H1 (cell line): ENCODE data around the gene DEAF1. TPM values are rescaled to one million over a fixed set of nuclear protein-coding genes. Genes with fewer than 3 reads are reported as not detected.
A peak's percentile ranks its signal among the peaks of the same experiment; 100 is the strongest.

Source experiments
- CTCF ChIA-PET: fragments of 300-600 bp; sonication (Branson Sonifier 250); formaldehyde crosslinking; loops from one replicate; lab custom pipeline; 2021; ENCODE audit not compliant: partially characterized antibody; lab: Charles Lee
- POLR2A ChIA-PET: fragments of 300-600 bp; sonication (Branson Sonifier 250); formaldehyde crosslinking; loops from one replicate; lab custom pipeline; 2021; ENCODE audit warnings: inconsistent platforms; ENCODE audit not compliant: partially characterized antibody; lab: Charles Lee
- DNase-seq, 2 experiments: peaks; one replicate each; pipeline versions ENCODE4 v3.0.0 to v3.0.0-alpha.2; 2010 to 2022; ENCODE audit warnings: low spot score in 2 of 2, low read depth in 1 of 2, mixed read lengths in 1 of 2
- FAIRE-seq: peaks from 2 replicates; lab custom pipeline; 2011; peaks lifted over from hg19 to GRCh38; lab: Jason Lieb, UNC
- H2AFZ ChIP-seq: 2 replicates; pipeline ENCODE4 v1.8.1; 2012; ENCODE audit warnings: low read length, inconsistent platforms
- H2AK5ac ChIP-seq: 2 replicates; pipeline ENCODE4 v1.6.1; 2013; ENCODE audit warnings: low read depth, low read length
- H2BK120ac ChIP-seq: replicated peaks from 2 replicates; pipeline ENCODE3; 2013; ENCODE audit warnings: low read depth, low read length, inconsistent platforms
- H2BK12ac ChIP-seq: 2 replicates; pipeline ENCODE4 v1.6.1; 2013; ENCODE audit warnings: low read depth, low read length
- H2BK15ac ChIP-seq: 2 replicates; pipeline ENCODE4 v1.6.1; 2013; ENCODE audit warnings: low read length
- H2BK20ac ChIP-seq: 2 replicates; pipeline ENCODE4 v1.6.1; 2013; ENCODE audit warnings: low read length
- H2BK5ac ChIP-seq: 2 replicates; pipeline ENCODE4 v1.6.1; 2013; ENCODE audit warnings: low read depth, low read length
- H3K14ac ChIP-seq: 2 replicates; pipeline ENCODE4 v1.6.1; 2013; ENCODE audit warnings: inconsistent platforms; ENCODE audit not compliant: insufficient read length
- H3K18ac ChIP-seq: 2 replicates; pipeline ENCODE4 v1.6.1; 2013; ENCODE audit warnings: low read length; ENCODE audit errors: extremely low read depth
- H3K23ac ChIP-seq: 2 replicates; pipeline ENCODE4 v1.6.1; 2013; ENCODE audit warnings: inconsistent platforms; ENCODE audit not compliant: insufficient read length
- H3K23me2 ChIP-seq: 2 replicates; pipeline ENCODE4 v1.6.1; 2013; ENCODE audit warnings: low read depth, low read length
- H3K27ac ChIP-seq: 2 replicates; pipeline ENCODE4 v1.6.1; 2011; ENCODE audit warnings: low read depth, low read length, inconsistent platforms
- H3K27me3 ChIP-seq, 4 experiments: replicated peaks in 1 of 4; 1 replicate in 1 of 4; 2 replicates in 3 of 4; pipeline versions ENCODE4 v1.6.1 to v1.8.1; 2011 to 2013; ENCODE audit warnings: low read length in 3 of 4, mild to moderate bottlenecking in 3 of 4, inconsistent platforms in 2 of 4, mixed read lengths in 2 of 4, moderate library complexity in 1 of 4; ENCODE audit not compliant: control insufficient read depth in 3 of 4, insufficient read depth in 3 of 4; ENCODE audit errors: extremely low read depth in 1 of 4
- H3K36me3 ChIP-seq, 4 experiments: 2 replicates each; pipeline versions ENCODE4 v1.6.1 to v1.8.1; 2011 to 2013; ENCODE audit warnings: mild to moderate bottlenecking in 4 of 4, low read length in 3 of 4, moderate library complexity in 2 of 4, control low read depth in 1 of 4, inconsistent platforms in 1 of 4; ENCODE audit not compliant: insufficient read depth in 4 of 4, control insufficient read depth in 2 of 4
- H3K4ac ChIP-seq: replicated peaks from 2 replicates; pipeline ENCODE3; 2013; ENCODE audit warnings: low read length, low read depth, mixed read lengths, inconsistent platforms; ENCODE audit not compliant: insufficient read length
- H3K4me1 ChIP-seq, 4 experiments: replicated peaks in 1 of 4; 1 replicate in 1 of 4; 2 replicates in 3 of 4; pipeline versions ENCODE4 v1.6.1 to v1.8.1; 2011 to 2013; ENCODE audit warnings: low read length in 3 of 4, inconsistent platforms in 2 of 4, mixed read lengths in 1 of 4; ENCODE audit not compliant: insufficient read depth in 4 of 4, control insufficient read depth in 3 of 4
- H3K4me2 ChIP-seq, 2 experiments: 2 replicates each; pipeline versions ENCODE4 v1.6.1 to v1.8.1; 2011 to 2013; ENCODE audit warnings: low read depth in 2 of 2, low read length in 2 of 2, control low read depth in 1 of 2, inconsistent platforms in 1 of 2, mild to moderate bottlenecking in 1 of 2; ENCODE audit not compliant: insufficient read depth in 1 of 2
- H3K4me3 ChIP-seq, 4 experiments: fragments of 200-600, 300-600 bp in 1 of 4; sonication (generic), shearing (Covaris generic), sonication (Bioruptor Twin) in 1 of 4; 2 replicates each; pipeline versions ENCODE4 v1.5.1 to v1.8.1; 2011 to 2016; ENCODE audit warnings: low read length in 4 of 4, low read depth in 3 of 4, control low read depth in 2 of 4, inconsistent platforms in 2 of 4, mild to moderate bottlenecking in 2 of 4, mixed read lengths in 1 of 4, moderate library complexity in 1 of 4; ENCODE audit not compliant: insufficient read depth in 2 of 4; ENCODE audit errors: extremely low read depth in 1 of 4
- H3K56ac ChIP-seq: replicated peaks from 2 replicates; pipeline ENCODE3; 2013; ENCODE audit warnings: low read depth, mild to moderate bottlenecking, mixed read lengths, low read length, inconsistent platforms; ENCODE audit not compliant: insufficient read length
- H3K79me1 ChIP-seq: 2 replicates; pipeline ENCODE4 v1.6.1; 2013; ENCODE audit warnings: low read depth, low read length, control low read depth
- H3K79me2 ChIP-seq, 2 experiments: 2 replicates each; pipeline versions ENCODE4 v1.6.1 to v1.8.1; 2012 to 2013; ENCODE audit warnings: low read length in 2 of 2, mild to moderate bottlenecking in 2 of 2, inconsistent platforms in 1 of 2; ENCODE audit not compliant: insufficient read depth in 2 of 2, control insufficient read depth in 1 of 2
- H3K9ac ChIP-seq, 4 experiments: replicated peaks in 1 of 4; 1 replicate in 1 of 4; 2 replicates in 3 of 4; pipeline versions ENCODE4 v1.6.1 to v1.8.1; 2011 to 2013; ENCODE audit warnings: low read depth in 3 of 4, low read length in 3 of 4, control low read depth in 2 of 4, mild to moderate bottlenecking in 2 of 4, moderate library complexity in 2 of 4, inconsistent platforms in 1 of 4; ENCODE audit errors: extremely low read depth in 1 of 4
- H3K9me3 ChIP-seq, 2 experiments: 2 replicates each; pipeline versions ENCODE4 v1.6.1 to v1.8.1; 2012 to 2013; ENCODE audit warnings: mild to moderate bottlenecking in 2 of 2, moderate library complexity in 2 of 2, control low read depth in 1 of 2, inconsistent platforms in 1 of 2, low read depth in 1 of 2, low read length in 1 of 2, mixed read lengths in 1 of 2; ENCODE audit not compliant: insufficient read depth in 2 of 2
- H4K20me1 ChIP-seq, 2 experiments: replicated peaks in 1 of 2; 2 replicates each; pipeline versions ENCODE3 to v1.8.1; 2011 to 2013; ENCODE audit warnings: inconsistent platforms in 2 of 2, low read length in 2 of 2, mild to moderate bottlenecking in 1 of 2; ENCODE audit not compliant: insufficient read depth in 2 of 2, control insufficient read depth in 1 of 2
- H4K5ac ChIP-seq: 2 replicates; pipeline ENCODE4 v1.6.1; 2013; ENCODE audit warnings: low read length, low read depth, mixed read lengths, inconsistent platforms; ENCODE audit not compliant: insufficient read length
- H4K8ac ChIP-seq: 2 replicates; pipeline ENCODE4 v1.8.0; 2013; ENCODE audit warnings: mild to moderate bottlenecking, moderate library complexity, low read length, inconsistent platforms; ENCODE audit not compliant: insufficient read depth; ENCODE audit errors: extremely low read depth
- H4K91ac ChIP-seq: replicated peaks from 2 replicates; pipeline ENCODE3; 2013; ENCODE audit warnings: low read length, mixed read lengths, inconsistent platforms; ENCODE audit not compliant: insufficient read length
- CREB1 ChIP-seq: IDR thresholded peaks from 2 replicates; pipeline ENCODE4 v1.6.1; 2012; ENCODE audit warnings: inconsistent platforms
- CTBP2 ChIP-seq: IDR thresholded peaks from 2 replicates; pipeline ENCODE4 v1.7.0; 2011; ENCODE audit warnings: borderline replicate concordance, mild to moderate bottlenecking, moderate library complexity, mixed read lengths, low read length; ENCODE audit not compliant: insufficient read depth, insufficient read length
- GTF2F1 ChIP-seq: IDR thresholded peaks from 2 replicates; pipeline ENCODE4 v1.6.1; 2012; ENCODE audit warnings: low read depth, low read length, improper control_type of control experiment, borderline replicate concordance
- MAFK ChIP-seq: IDR thresholded peaks from 2 replicates; pipeline ENCODE4 v1.6.1; 2012; ENCODE audit warnings: low read depth, mild to moderate bottlenecking, improper control_type of control experiment, low read length
- POLR2A ChIP-seq, 2 experiments: IDR thresholded peaks; 1 replicate in 1 of 2; 2 replicates in 1 of 2; pipeline ENCODE4 v1.6.1; 2011; ENCODE audit warnings: low read depth in 2 of 2, low read length in 2 of 2, mild to moderate bottlenecking in 2 of 2; ENCODE audit errors: control extremely low read depth in 1 of 2
- POLR2AphosphoS5 ChIP-seq: IDR thresholded peaks from 2 replicates; pipeline ENCODE4 v1.6.1; 2011; ENCODE audit warnings: low read depth, low read length
- RBBP5 ChIP-seq: IDR thresholded peaks from 2 replicates; pipeline ENCODE4 v1.7.1; 2012; ENCODE audit warnings: low read depth, mild to moderate bottlenecking, inconsistent platforms, low read length, moderate library complexity, borderline replicate concordance
- RXRA ChIP-seq: IDR thresholded peaks from 2 replicates; pipeline ENCODE4 v1.6.1; 2011; ENCODE audit warnings: low read depth, mild to moderate bottlenecking, low read length, moderate library complexity; ENCODE audit not compliant: insufficient read depth
- SIX5 ChIP-seq: IDR thresholded peaks from 2 replicates; pipeline ENCODE4 v1.6.1; 2011; ENCODE audit warnings: mild to moderate bottlenecking, low read depth, low read length
- YY1 ChIP-seq: IDR thresholded peaks from 2 replicates; pipeline ENCODE4 v1.6.1; 2011; ENCODE audit warnings: low read depth, mild to moderate bottlenecking, low read length
- WGBS, 2 experiments: shearing (Covaris generic) in 1 of 2; methylation state at CpG; one replicate each; pipeline versions ENCODE4 v1.1.6 to v1.1.7; 2013 to 2015; ENCODE audit warnings: low lambda C conversion rate in 2 of 2, mixed read lengths in 2 of 2, inconsistent platforms in 1 of 2, low coverage in 1 of 2, missing lambda C conversion rate in 1 of 2; ENCODE audit not compliant: insufficient replicate concordance in 2 of 2, insufficient coverage in 1 of 2, insufficient read length in 1 of 2; ENCODE audit errors: extremely low coverage in 1 of 2, missing lambda C conversion rate in 1 of 2; 5-methylcytosine and 5-hydroxymethylcytosine counted together
- polyA plus RNA-seq, 7 experiments: library from polyadenylated mRNA; depleted of rRNA in 3 of 7; stranded (reverse) in 5 of 7; unstranded in 2 of 7; fragments of >200 nt in 5 of 7; fragments of 200-250 nt in 2 of 7; gene quantifications; 1 replicate in 5 of 7; 2 replicates in 1 of 7; 4 replicates in 1 of 7; pipeline versions ENCODE4 v1.2.1 to v1.2.3, GENCODE V29; 2011 to 2013; ENCODE audit warnings: missing spikeins in 2 of 7, mixed read lengths in 2 of 7
- total RNA-seq: library from RNA; stranded (reverse); fragmentation: NEBNext Ultra II Directional; extraction: Animal tissue kit (Norgen Biotek cat#: 25700); gene quantifications from 2 replicates; pipeline ENCODE4 v1.2.1, GENCODE V29; 2021

Gene DEAF1
- total and polyA plus RNA-seq, 2 of the 8 experiments (the other 6 are each of a cell fraction or from before 2014, with no cell fraction given) = 47.3 to 58.4 TPM

DNA sequence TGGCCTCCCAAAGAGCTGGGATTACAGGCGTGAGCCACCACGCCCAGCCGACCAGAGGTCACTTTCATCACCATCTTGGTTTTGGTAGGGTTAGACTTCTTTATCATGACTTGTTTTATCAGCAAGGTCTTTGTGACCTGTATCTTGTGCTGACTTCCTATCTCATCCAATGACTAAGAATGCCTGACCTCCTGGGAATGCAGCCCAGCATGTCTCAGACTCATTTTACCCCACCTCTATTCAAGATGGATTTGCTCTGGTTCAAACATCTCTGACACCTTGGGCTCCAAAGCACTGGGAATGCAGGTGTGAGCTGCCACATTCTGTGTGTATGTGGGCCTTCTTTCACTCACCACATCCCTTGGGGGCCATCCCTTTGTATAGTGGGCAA, 47.1 kb upstream of the DEAF1 start:
- H3K79me1 ChIP-seq = no peaks in the 10 kb centered on the region
- no peak overlapping the region for H3K14ac ChIP-seq
- no peaks in the 10 kb centered on the region for H4K20me1 ChIP-seq
- FAIRE-seq (no peak), DNase-seq (no peak)
- no peaks in the 10 kb centered on the region for H3K27me3 ChIP-seq
- no peak overlapping the region for H4K5ac ChIP-seq
- no peaks in the 10 kb centered on the region for H3K36me3 ChIP-seq
- POLR2A ChIA-PET = interaction anchor here (32.3 kb wide), 1 partner anchor 25 kb away, joined by 636 read pairs; the partner anchor contains the start of gene GATD1
- H2BK15ac ChIP-seq = no peak overlapping the region
- peaks cover 2% of the 10 kb centered on the region; the same call in 1 of the 2 replicates for H3K23me2 ChIP-seq
- H3K23ac ChIP-seq = no peak overlapping the region
- H2AFZ ChIP-seq = no peak overlapping the region
- no peak overlapping the region for H3K18ac ChIP-seq
- H3K79me2 ChIP-seq = no peaks in the 10 kb centered on the region
- peak overlapping the region; percentile 84; the same call in 1 of the 2 replicates for H2BK20ac ChIP-seq
- CTCF ChIA-PET = interaction anchor here (1.1 to 26.9 kb wide), 2 partner anchors 15 to 23 kb away, joined by 3 to 395 read pairs; no protein-coding TSS in a partner anchor
- peaks cover 0 to 9% (median 0%) of the 10 kb centered on the region in 4 experiments; a peak in 2 of 7 replicates for H3K4me1 ChIP-seq
- H2BK5ac ChIP-seq = peak overlapping the region; percentile 26; the same call in 1 of the 2 replicates
- peak overlapping the region; percentile 67 for H2BK120ac ChIP-seq
- peak overlapping the region; percentile 47; the same call in 1 of the 2 replicates for H2AK5ac ChIP-seq
- peak overlapping the region; percentile 24 for H3K4ac ChIP-seq
- WGBS, 2 experiments = 97% methylated on average over 3 of the region's 3 CpGs; no CpG with 5 or more reads in 1 of the 2 experiments
- no peak overlapping the region for H3K56ac ChIP-seq
- no peak overlapping the region; a peak in 1 of 7 replicates for H3K9ac ChIP-seq
- H3K9me3 ChIP-seq = no peaks in the 10 kb centered on the region
- H3K4me2 ChIP-seq = no peak overlapping the region
- H4K91ac ChIP-seq = peak overlapping the region; percentile 83
- H4K8ac ChIP-seq = no peak overlapping the region
- peak overlapping the region; percentile 73; the same call in 1 of the 2 replicates for H2BK12ac ChIP-seq
- H3K4me3 ChIP-seq = no peak overlapping the region
- no peak overlapping the region for H3K27ac ChIP-seq
- no peak for TF ChIP-seq RBBP5
- no peak for TF ChIP-seq GTF2F1
- no peak for TF ChIP-seq MAFK
- no peak for TF ChIP-seq POLR2A (IDR thresholded peaks at IDR 0.05; ENCODE audit: control extremely low read depth in 1 of 2, low read depth in 2 of 2, low read length in 2 of 2)
- no peak for TF ChIP-seq RXRA
- TF ChIP-seq SIX5 = no peak
- no peak for TF ChIP-seq CREB1
- no peak for TF ChIP-seq POLR2AphosphoS5
- TF ChIP-seq YY1 = no peak
- TF ChIP-seq CTBP2 = no peak
